HEK293 (cell line): ENCODE data around the gene ZNF662.
A peak's percentile ranks its signal among the peaks of the same experiment; 100 is the strongest.

Source experiments
- CTCF ChIA-PET: fragments of 350-600 bp; formaldehyde crosslinking; extraction: SDS; loops from one replicate; lab custom pipeline; 2021; ENCODE audit warnings: antibody characterized with exemption; lab: Yijun Ruan, JAX
- POLR2A ChIA-PET: fragments of 300-600 bp; formaldehyde crosslinking; extraction: SDS; loops from one replicate; lab custom pipeline; 2020; ENCODE audit warnings: antibody characterized with exemption, inconsistent platforms; lab: Yijun Ruan, JAX
- H3K27ac ChIP-seq: fragments of 200-500 bp; sonication (Bioruptor generic); 2 replicates; pipeline ENCODE4 v1.5.1; 2014; ENCODE audit warnings: low read depth, low read length, control low read depth, inconsistent platforms; ENCODE audit errors: extremely low read depth
- H3K36me3 ChIP-seq, 2 experiments: fragments of 200-500 bp in 1 of 2; sonication (Bioruptor generic) in 1 of 2; 1 replicate in 1 of 2; 2 replicates in 1 of 2; pipeline ENCODE4 v1.5.1; 2014 to 2017; ENCODE audit warnings: inconsistent platforms in 2 of 2, low read length in 2 of 2; ENCODE audit not compliant: control insufficient read depth in 2 of 2, insufficient read depth in 1 of 2
- H3K4me1 ChIP-seq: fragments of 200-500 bp; sonication (Bioruptor generic); 2 replicates; pipeline ENCODE4 v1.5.1; 2014; ENCODE audit warnings: mild to moderate bottlenecking, low read length, inconsistent platforms; ENCODE audit not compliant: control insufficient read depth, insufficient read depth
- H3K4me3 ChIP-seq: 2 replicates; pipeline ENCODE4 v1.5.1; 2011; ENCODE audit warnings: low read depth, mild to moderate bottlenecking, control low read depth, low read length, moderate library complexity
- H3K9me3 ChIP-seq: fragments of 200-500 bp; sonication (Bioruptor generic); 2 replicates; pipeline ENCODE4 v1.5.1; 2014; ENCODE audit warnings: low read depth, low read length, inconsistent platforms; ENCODE audit not compliant: control insufficient read depth, insufficient read depth
- ELK4 ChIP-seq: IDR thresholded peaks from 2 replicates; pipeline ENCODE4 v1.6.1; 2011; ENCODE audit warnings: mild to moderate bottlenecking, low read depth, low read length, borderline replicate concordance
- GLIS2 ChIP-seq: fragments of 450-650 bp; formaldehyde crosslinking; IDR thresholded peaks from 2 replicates; pipeline ENCODE4 v1.5.1; 2016; ENCODE audit warnings: missing biosample characterization, missing genetic modification characterization
- HIC1 ChIP-seq: fragments of 450-650 bp; formaldehyde crosslinking; IDR thresholded peaks from 2 replicates; pipeline ENCODE4 v1.5.1; 2016; ENCODE audit warnings: missing biosample characterization, missing genetic modification characterization
- IKZF3 ChIP-seq: fragments of 450-650 bp; IDR thresholded peaks from 2 replicates; pipeline ENCODE4 v1.5.0; 2018; ENCODE audit warnings: missing biosample characterization, mild to moderate bottlenecking, missing genetic modification characterization, moderate library complexity
- KLF1 ChIP-seq: fragments of 450-650 bp; formaldehyde crosslinking; IDR thresholded peaks from 2 replicates; pipeline ENCODE4 v1.5.1; 2016; ENCODE audit warnings: missing biosample characterization, missing genetic modification characterization
- KLF17 ChIP-seq: fragments of 450-650 bp; formaldehyde crosslinking; IDR thresholded peaks from 2 replicates; pipeline ENCODE4 v1.5.1; 2016; ENCODE audit warnings: missing biosample characterization, missing genetic modification characterization
- KLF8 ChIP-seq: fragments of 450-650 bp; formaldehyde crosslinking; IDR thresholded peaks from 2 replicates; pipeline ENCODE4 v1.5.1; 2016; ENCODE audit warnings: missing biosample characterization, missing genetic modification characterization
- PRDM10 ChIP-seq: fragments of 450-650 bp; formaldehyde crosslinking; IDR thresholded peaks from 2 replicates; pipeline ENCODE4 v1.5.1; 2016; ENCODE audit warnings: missing biosample characterization, missing genetic modification characterization
- PRDM4 ChIP-seq: fragments of 450-650 bp; formaldehyde crosslinking; IDR thresholded peaks from 2 replicates; pipeline ENCODE4 v1.5.1; 2017; ENCODE audit warnings: missing biosample characterization, missing genetic modification characterization
- TRIM28 ChIP-seq: IDR thresholded peaks from 2 replicates; pipeline ENCODE4 v1.6.1; 2011; ENCODE audit warnings: low read length, control low read depth, borderline replicate concordance
- WT1 ChIP-seq: fragments of 450-650 bp; formaldehyde crosslinking; IDR thresholded peaks from 2 replicates; pipeline ENCODE4 v1.5.1; 2016; ENCODE audit warnings: missing biosample characterization, missing genetic modification characterization
- YY2 ChIP-seq: fragments of 450-650 bp; formaldehyde crosslinking; IDR thresholded peaks from 2 replicates; pipeline ENCODE4 v1.5.1; 2016; ENCODE audit warnings: missing biosample characterization, missing genetic modification characterization
- ZBTB20 ChIP-seq: fragments of 450-650 bp; formaldehyde crosslinking; IDR thresholded peaks from 2 replicates; pipeline ENCODE4 v1.5.1; 2016; ENCODE audit warnings: missing biosample characterization, missing genetic modification characterization
- ZNF133 ChIP-seq: fragments of 450-650 bp; formaldehyde crosslinking; IDR thresholded peaks from 2 replicates; pipeline ENCODE4 v1.5.1; 2016; ENCODE audit warnings: missing biosample characterization, missing genetic modification characterization
- ZNF366 ChIP-seq: fragments of 450-650 bp; formaldehyde crosslinking; conservative IDR thresholded peaks from 2 replicates; pipeline ENCODE4 v1.5.1; 2016; ENCODE audit warnings: missing biosample characterization, missing genetic modification characterization
- ZNF37A ChIP-seq: fragments of 450-650 bp; IDR thresholded peaks from 2 replicates; pipeline ENCODE4 v1.5.1; 2018; ENCODE audit warnings: missing biosample characterization, missing genetic modification characterization
- ZNF501 ChIP-seq: fragments of 450-650 bp; formaldehyde crosslinking; IDR thresholded peaks from 2 replicates; pipeline ENCODE4 v1.5.1; 2016; ENCODE audit warnings: missing biosample characterization, missing genetic modification characterization
- ZNF518A ChIP-seq: fragments of 450-650 bp; formaldehyde crosslinking; conservative IDR thresholded peaks from 2 replicates; pipeline ENCODE4 v1.5.1; 2016; ENCODE audit warnings: low read depth, missing biosample characterization, missing genetic modification characterization
- ZNF530 ChIP-seq: fragments of 450-650 bp; formaldehyde crosslinking; IDR thresholded peaks from 2 replicates; pipeline ENCODE4 v1.5.1; 2016; ENCODE audit warnings: low read depth, missing biosample characterization, missing genetic modification characterization
- ZNF629 ChIP-seq: fragments of 450-650 bp; formaldehyde crosslinking; IDR thresholded peaks from 2 replicates; pipeline ENCODE4 v1.5.1; 2017; ENCODE audit warnings: missing biosample characterization, missing genetic modification characterization
- ZNF664 ChIP-seq: fragments of 450-650 bp; formaldehyde crosslinking; IDR thresholded peaks from 2 replicates; pipeline ENCODE4 v1.5.1; 2016; ENCODE audit warnings: missing biosample characterization, missing genetic modification characterization
- ZNF677 ChIP-seq: fragments of 450-650 bp; IDR thresholded peaks from 2 replicates; pipeline ENCODE4 v1.5.0; 2018; ENCODE audit warnings: missing biosample characterization, mild to moderate bottlenecking, missing genetic modification characterization, moderate library complexity

ZNF662 gene

GRCh38 chr3:42894698-42895579 is 11.0 kb upstream of the ZNF662 start:
- Histone ChIP-seq H3K4me3 (no peak overlapping the region), H3K36me3 (no peaks in the 10 kb centered on the region), H3K27ac (no peak overlapping the region), H3K9me3 (no peaks in the 10 kb centered on the region), H3K4me1 (no peaks in the 10 kb centered on the region)
- ChIA-PET CTCF (interaction anchor here (0.6 kb wide), 1 partner anchor 148 kb away, joined by 4 read pairs; no protein-coding TSS in a partner anchor), POLR2A (no interaction called here)
- TF ChIP-seq WT1 (tag by site-specific recombination) = peak; percentile 86
- TF ChIP-seq ZNF530 (tag by site-specific recombination) = no peak
- no peak for TF ChIP-seq YY2 (tag by site-specific recombination)
- no peak for TF ChIP-seq ZNF677 (tag by site-specific recombination)
- TF ChIP-seq ZNF518A = no peak
- TF ChIP-seq ZNF37A (tag by site-specific recombination) = no peak
- no peak for TF ChIP-seq ZBTB20 (tag by site-specific recombination)
- TF ChIP-seq KLF17 (tag by site-specific recombination) = peak; percentile 95
- no peak for TF ChIP-seq ELK4
- no peak for TF ChIP-seq TRIM28
- no peak for TF ChIP-seq KLF8 (tag by site-specific recombination)
- no peak for TF ChIP-seq ZNF501 (tag by site-specific recombination)
- TF ChIP-seq PRDM4 (tag by site-specific recombination) = no peak
- TF ChIP-seq ZNF664 = no peak
- TF ChIP-seq ZNF133 = no peak
- TF ChIP-seq GLIS2 (tag by site-specific recombination) = no peak
- TF ChIP-seq IKZF3 (tag by site-specific recombination) = no peak
- no peak for TF ChIP-seq ZNF366 (tag by site-specific recombination)
- TF ChIP-seq PRDM10 (tag by site-specific recombination) = peak; percentile 93
- no peak for TF ChIP-seq ZNF629 (tag by site-specific recombination)
- TF ChIP-seq HIC1 (tag by site-specific recombination) = no peak
- TF ChIP-seq KLF1 (tag by site-specific recombination) = no peak
